HG02798 (cell line): ENCODE measurements around the gene CDHR4.

ENCODE experiments used
- ATAC-seq: cut with Tn5 transposase; IDR thresholded peaks from one replicate; pipeline ENCODE4 v1.9.1; 2021; ENCODE audit warnings: mild to moderate bottlenecking; ENCODE audit not compliant: unreplicated experiment, poor library complexity

CDHR4 gene

DNA sequence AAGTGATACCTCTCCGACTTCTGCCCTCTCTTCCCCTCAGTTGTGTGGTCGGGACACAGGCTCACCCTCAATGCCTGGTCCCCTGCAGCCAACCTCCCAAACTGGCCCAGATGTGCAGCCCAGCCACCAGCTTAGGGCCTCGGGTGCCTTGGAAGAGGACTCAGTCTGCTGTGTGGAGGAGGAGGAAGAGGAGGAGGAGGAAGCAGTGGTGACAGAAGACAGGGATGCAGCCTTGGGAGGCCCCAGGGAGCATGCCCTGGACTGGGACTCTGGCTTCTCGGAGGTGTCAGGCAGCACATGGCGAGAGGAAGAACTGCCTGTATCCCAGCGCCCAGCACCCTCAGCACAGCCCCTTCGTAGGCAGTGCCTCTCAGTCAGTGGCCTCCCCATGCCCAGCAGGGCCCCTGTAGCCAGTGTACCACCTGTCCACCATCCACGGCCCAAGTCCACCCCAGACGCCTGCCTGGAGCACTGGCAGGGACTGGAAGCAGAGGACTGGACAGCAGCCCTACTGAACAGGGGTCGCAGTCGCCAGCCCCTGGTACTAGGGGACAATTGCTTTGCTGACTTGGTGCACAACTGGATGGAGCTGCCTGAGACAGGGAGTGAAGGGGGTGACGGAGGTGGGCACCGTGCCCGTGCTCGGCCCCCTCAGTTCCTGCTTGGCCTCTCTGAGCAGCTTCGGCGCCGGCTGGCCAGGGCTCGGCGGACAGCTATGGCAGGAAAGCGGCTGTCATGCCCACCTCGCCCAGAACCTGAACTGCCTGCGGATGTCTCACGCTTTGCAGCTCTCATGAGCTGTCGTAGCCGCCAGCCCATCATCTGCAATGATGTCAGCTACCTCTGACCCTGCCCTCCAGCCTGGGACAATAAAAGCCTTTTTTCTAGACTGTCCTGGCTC, 4.7 kb upstream of the CDHR4 start:
- ATAC-seq, result no peak

DNA sequence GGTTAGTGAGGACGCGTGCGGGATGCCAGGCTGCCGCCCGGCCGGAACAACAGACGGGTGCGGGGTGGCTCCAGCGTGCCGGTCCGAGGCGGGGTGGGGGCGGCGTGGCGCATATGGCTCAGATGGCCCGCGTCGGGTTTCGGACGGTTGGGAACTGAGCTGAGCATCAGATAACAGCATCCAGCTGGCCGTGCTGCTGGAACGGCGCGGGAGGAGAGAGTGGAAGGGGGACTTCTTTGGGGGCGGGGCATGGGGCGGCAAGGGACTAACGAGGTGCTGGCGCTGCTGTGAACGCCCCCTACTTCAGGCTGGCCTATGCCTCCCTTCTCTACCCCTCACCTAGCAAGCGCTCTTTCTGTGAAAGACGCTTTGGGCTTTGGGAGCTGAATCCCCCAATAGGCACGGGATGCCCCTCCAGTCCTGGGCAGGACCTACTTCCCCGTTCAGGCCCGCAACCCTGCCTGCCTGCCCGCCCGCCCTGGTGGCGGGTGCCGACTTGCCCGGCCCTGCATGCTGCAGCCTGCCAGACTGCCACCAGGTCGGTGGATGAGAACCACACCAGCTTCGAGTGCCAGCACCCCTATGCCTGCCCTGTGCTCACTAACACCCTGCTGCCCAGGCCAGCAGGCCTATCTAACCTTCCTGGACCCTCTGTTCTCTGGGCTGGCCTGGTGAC, 3.9 kb upstream of the CDHR4 start:
- ATAC-seq, result peak; percentile 22

DNA sequence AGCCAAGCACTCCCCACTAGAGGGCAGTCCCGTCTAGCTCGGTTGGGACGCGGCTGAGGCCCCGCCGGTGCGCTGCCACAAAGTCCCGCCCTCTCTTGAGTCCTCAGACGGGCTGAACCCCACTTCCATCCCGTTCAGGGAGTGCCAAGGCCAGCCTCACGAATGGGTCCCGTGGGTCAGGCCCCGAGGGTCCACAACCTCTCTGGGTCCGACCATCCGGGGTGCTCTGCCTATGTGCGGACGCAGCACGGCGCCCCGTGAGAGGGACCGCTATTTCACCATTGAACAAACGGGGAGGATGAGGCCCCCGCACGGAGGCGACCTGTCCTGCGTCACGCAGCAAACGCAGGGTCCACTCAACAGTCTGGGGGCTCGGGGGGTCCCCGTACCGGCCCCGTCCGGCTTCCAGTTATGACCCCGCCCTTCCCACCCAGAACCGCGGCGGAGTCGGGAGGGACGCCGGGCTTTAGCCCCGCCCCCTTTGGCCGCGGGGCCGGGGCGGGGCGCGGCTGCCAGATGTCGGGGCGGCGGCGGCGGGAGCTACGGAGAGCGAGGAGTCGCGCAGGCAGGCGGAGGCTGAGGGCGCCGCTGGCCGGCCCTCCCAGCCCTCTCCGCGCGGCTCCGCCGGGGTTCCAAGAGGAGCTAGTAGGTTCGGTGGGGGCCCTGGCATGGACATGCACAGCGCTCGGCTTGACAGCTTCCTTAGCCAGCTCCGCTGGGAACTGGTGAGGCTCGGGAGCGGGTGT, 3.2 kb upstream of the CDHR4 start, which contains the start of gene INKA1:
Gene INKA1, plus strand, starts transcription at position 543 of the 746 bp plus-strand sequence. Its CDS starts 132 bp downstream, at position 675.
- ATAC-seq, result peak; percentile 71

DNA sequence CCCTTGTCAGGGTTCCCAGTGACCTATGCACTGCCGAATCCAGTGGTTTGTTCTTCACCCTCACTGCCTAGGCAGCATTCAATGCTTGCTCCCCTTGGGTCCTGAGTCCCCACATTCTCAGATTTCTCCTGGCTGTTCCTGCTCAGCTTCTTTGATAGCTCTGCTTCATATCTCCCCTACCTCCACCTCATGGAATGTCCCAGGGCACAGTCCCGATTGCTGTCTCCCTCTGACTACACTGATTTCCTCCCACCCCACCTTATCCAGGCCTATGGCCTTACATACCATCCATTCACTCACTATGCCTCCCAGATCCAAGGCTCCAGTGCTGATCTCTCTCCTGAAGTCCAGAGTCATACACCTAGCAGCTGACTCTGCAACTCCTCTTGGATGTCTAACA, 1.5 kb upstream of the CDHR4 start:
- no peak for ATAC-seq

DNA sequence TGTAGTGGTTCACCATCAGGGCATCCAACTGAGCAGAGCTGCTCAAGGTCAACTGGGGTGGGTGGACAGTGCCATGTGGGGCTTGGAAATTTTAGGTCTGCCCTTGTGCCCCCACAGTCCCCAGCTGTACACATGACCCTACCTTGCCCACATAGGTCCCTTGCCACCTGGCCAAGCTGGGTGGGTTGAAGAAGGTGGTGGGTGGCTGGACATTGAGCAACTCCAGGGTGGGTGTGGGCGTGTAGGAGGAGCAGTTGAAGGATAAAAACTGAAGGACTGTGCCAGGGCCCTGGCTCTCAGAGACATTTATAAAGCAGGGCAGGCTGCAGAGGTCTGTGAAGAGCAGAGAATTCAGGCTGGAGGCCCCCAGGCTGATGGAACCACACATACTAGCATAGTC, 568 bp downstream of the CDHR4 start:
- no peak for ATAC-seq

DNA sequence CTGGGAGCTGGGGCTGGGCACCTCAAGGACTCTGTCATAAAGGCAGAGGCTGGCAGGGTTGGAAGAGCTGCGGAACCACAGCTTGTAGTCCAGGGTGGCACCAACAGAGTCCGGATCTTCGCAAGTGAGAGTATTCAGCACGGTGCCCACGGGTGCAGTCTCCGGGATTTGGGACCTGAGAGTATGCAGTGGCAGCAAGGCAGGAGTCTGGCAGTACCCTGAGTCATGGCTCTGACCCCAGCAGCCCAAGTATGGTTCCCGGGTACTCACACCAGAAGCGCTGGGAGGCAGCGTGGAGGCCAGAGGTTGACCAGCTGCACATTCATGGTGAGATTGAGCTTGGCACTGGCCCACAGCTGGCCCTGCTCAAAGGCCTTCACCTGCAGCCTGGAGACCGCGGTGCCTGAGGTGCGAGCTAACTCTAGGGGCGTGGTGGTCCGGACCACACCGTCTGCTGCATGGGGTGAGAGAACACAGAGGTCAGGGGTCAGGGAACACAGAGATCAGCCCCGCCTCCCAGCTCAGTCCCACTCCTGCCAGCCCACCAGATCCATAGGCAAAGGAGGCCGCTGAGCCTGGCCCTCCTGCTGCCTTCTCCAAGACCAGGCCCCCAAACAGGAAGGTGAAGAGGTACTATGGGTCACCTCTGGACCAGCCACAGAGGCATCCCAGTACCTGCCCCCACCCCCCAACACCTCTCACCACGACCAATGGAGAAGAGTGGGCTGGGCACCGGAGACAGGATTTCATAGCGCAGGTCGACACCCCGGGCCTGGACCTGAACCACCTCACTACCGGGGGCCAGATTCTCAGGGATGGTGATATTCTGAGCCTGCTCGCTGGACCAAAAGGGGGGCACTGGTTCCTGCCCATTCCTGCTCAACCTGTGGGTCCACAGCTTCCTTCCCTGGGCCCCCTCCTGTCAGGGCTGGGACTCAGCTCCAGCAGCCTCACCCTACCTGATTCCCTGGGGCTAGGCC, 4.5 kb downstream of the CDHR4 start:
- no peak for ATAC-seq

DNA sequence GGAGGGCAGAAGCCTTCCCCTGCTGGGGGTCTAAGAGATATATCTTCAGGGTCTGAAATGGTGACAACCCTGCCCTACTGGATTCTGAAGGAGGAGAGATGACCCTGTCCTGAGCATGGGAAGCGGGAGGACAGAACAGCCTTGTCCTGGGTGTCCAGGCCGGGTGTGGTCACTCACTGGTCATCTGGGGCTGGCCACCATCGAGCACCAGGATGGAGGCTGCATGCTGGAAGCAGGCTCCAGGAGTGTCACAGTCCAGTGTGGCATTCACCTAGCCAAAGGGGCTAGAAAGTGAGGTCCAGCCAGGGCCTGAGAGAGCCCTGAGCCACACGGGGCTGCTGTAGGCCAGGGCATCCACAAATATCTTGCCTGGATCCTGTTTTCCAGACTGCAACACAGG, 5.2 kb downstream of the CDHR4 start:
- ATAC-seq, result no peak

DNA sequence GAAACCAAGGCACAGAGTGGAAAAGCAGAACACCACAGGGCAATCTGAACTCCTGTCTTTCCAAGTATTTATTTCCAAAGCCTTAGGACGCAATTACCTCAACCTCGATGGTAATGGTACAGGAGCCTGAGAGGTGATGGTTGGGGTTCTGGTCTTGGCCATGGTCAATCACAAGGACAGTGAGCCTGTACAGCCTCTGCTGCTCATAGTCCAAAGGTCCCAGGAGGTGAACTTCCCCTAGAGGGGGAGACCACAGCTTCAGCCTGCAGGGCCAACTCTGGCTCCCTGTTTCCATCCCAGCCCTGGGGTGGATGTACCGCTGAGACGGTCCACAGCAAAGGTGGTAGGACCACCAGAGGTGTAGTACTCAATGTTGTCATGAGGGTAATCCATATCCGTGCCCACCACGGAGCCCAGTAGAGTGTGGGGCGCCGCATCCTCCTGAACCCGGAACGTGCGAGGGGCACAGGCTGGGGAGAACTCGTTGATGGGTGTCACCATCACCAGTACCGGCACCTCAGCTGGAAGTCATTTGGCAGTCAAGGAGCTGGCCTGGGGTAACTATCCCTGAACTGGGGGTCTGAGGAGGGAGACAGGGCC, 6.1 kb downstream of the CDHR4 start:
- ATAC-seq, result no peak

DNA sequence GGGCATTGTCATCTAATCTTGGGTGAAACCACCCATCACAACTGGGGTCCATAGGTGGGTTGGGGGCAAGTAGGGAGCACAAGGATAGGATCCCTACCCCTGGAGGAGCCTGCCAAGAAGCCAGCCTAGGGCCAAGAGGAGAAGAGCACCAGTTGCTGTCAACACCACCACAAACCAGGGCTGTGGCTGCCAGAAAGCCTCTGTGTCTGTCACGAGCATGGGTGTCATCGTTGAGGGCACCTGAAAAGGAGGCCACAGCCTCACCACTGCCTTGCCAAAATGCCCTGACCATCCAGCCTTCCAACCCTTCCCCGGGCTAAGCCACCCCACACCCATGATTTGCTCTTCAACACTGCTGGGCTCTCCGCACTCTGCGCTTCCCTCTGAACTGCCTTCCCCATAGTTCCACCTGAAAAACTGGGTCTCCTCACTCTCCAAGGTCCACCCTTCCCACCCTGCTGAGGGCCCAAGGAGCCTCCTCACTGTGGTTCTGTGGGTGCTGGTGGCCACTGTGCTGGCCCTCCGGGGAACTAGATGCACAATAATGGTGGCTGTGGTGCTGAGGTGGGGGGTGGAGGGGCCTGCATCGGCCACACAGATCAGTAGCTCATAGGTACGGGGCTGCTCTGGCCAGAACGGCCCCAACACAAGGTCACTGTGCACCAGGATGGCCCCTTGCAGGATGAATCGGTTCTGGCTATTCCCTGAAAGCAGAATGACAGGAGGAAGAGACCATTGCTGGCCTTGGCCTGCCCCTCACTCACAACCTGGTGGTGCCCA, 7.1 kb downstream of the CDHR4 start:
- ATAC-seq, result no peak

DNA sequence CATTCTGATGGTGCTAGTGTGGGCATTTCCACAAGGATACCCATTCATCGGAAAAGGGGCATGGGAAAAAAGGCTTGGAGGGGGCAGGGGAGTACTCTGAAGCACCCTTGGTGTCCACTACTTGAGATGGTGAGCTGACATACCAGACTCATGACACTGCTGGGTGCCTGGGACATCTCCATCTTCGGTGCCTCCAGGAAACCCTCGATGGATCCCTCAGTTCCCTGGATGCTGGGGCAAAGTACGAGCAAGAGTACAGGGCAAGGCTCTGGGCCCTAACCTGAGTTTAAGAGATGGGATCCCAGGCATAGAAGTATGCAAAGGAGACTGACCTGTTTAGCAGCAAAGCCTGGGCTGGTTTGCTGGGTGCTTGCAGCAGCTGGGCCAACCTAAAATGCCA, 8.1 kb downstream of the CDHR4 start:
- ATAC-seq, result no peak

DNA sequence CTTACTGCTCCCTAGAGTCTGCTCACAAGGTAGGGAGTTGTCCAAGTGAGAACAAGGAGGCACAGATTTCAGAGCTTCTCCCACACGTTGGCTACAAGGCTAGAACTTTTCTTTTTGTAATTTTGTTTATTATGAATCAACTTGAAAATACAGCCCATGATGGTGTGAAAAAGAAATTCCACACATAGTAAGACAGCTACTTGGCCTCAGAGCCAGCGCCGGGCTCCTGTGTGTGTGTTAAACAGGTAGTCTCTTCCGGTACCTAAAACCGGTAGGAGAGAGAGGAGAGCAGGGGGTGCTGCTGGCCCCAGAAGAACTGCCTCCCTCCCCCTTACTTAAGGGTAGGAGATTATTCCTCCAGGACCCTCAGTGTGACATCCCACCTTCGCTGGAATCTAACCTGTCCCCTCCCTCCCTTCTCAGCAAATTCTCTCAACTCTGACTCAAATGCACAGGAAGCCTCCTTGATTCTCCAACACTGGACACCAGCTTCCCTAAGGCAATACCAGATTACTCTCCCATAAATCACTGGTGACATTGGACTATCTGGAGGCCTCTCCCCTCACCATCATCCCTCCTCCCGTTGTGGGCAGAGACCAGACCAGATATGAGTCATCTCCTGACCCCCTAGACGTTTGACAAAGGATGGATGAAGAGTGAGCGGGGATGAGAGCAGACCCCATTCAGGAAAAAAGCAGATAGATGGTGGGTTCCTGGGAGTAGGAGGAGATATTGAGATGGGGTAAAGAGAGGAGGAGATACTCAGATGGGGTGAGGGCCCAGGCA, 8.9 kb downstream of the CDHR4 start:
- no peak for ATAC-seq

DNA sequence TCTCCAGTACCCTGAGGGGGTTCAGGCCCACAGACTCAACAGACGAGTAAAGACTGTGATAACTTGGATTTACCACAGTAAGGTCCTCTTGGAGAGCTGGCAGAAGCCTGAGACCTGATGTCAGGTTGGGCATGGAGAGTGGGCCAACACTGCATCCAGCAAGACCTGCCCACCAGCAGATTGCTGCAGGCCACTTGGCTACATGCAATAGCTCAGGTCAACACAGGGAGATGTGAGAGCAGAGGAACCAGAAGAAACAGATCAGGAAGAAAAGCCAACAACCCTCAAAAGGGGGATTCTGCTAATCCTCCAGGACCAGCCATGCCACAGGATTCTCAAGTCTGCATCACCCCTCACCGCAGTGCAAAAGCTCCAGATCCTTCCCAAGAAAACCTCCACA, 11.6 kb downstream of the CDHR4 start:
- no peak for ATAC-seq

DNA sequence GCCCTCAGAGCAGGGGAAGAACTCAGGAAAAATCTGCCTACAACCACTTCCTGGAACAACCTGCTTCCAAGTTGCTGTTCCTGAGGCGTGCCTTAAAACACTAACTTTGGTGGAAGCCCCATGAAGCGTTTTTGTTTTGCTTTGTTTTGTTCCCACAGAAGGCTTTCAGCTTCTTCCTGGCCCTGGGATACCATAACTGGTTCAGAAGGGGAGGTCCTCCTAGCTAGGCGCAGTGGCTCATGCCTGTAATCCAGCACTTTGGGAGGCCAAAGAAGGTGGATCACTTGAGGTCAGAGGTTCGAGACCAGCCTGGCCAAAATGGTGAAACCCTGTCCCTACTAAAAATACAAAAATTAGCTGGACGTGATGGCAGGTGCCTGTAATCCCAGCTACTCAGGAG, 12.1 kb downstream of the CDHR4 start:
- no peak for ATAC-seq

DNA sequence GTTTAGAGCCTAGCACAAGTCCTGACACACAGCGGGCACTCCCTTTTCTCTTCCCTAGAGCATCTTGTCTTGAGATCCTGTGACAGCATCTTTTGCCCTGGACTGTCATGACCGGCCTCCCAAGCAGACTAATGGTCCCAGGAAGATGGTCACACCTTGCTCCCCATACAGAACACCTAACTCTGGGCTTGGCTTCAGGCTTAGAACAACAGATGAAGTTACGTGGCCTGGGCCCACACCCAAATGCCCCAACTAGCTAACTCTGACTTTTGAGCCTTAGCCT, 12.6 kb downstream of the CDHR4 start:
- no peak for ATAC-seq

DNA sequence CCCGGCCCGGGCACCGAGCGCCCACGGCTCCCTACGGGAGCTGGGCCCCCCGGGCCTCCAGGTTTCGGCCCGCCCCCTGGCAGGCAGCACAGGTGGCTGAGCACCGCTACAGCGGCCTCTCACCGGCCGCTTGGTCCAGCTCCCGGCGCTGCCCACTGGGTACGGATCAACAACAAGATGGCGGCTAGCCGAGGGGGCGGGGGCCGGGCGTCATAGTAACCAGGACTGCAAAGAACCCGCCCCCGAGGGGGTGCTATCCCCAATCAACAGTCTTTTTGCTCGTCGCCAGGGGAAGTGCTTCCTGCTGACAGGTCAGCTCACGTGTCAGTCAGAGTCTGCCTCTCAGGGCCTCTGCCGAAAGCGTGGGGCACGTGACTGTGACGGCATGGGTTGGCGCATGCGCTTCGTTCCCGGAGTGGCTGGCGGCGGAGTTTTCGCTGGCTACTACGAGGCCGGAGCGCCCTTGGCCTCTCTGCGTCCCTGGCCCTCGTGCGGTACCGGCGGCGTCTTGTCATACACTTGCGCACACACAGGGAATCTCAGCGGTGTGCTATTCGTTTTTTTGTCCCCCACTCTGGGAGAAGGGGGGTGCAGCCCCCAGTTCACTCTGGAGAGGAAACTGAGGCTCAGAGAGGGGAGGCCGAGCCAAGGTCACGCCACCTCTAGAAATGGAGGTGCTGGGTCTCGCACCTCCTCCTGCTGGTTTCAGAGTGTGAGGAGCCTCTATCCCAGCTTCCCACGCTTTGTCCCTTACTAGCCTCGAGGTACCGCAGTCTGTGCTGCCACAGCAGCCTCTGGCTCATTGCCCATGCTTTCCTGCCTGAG, 13.1 kb downstream of the CDHR4 start, which contains the start of gene IP6K1:
Gene IP6K1, minus strand, starts transcription at position 186 of the 825 bp plus-strand sequence. CDS start 38,502 bp downstream, outside the sequence.
- ATAC-seq, result peak; percentile 99

DNA sequence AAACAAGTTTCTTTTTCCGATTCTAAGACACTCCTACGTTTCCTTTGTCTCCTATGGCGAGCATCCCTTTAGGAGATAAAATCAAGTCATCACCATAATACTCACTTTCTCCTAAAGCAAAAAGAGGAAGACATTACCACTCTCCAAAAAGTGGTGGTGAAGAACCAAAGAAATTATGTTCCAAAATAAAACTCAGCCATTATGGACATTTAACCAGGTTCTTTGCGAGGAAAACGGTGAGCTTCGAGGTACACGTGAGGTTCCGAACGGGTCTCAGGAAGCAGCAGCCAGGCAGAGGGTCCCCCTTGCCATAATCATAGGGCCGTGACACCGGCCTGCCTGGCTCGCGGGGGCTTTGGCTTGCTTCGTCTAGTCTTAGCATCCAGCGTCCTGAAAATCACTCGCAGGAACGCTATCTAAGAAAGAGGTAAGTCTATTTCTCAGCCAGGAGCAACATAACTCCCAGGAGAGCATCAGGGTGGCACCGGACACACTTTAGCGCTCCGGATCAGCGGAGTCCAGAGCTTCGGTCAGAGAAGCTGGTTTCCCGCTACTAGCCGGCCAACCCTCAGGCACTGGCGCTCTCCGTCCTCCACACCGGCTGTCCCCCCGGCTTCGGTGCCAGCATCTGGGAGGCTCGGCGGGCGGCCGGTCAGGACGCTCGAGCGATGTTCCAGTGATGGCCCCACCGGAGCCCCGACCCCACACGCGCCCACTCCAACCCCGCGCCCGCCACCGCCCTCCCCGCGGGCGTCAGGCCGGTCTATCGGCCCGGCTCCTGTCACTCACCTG, 13.9 kb downstream of the CDHR4 start:
- ATAC-seq, result peak; percentile 46
